ENCODE results near the gene EXOC4. TPM values are rescaled to one million over a fixed set of nuclear protein-coding genes. Genes with fewer than 3 reads are reported as not detected.
"Not testable (repeated sequence)": the region's sequence is repeated elsewhere in the genome, so short reads cannot be mapped to it uniquely, and the experiment has no call there.

Gene EXOC4
- total RNA-seq, 3 donors from 2014 or later, result 23.9 to 30.4 (median 26.0) TPM

DNA sequence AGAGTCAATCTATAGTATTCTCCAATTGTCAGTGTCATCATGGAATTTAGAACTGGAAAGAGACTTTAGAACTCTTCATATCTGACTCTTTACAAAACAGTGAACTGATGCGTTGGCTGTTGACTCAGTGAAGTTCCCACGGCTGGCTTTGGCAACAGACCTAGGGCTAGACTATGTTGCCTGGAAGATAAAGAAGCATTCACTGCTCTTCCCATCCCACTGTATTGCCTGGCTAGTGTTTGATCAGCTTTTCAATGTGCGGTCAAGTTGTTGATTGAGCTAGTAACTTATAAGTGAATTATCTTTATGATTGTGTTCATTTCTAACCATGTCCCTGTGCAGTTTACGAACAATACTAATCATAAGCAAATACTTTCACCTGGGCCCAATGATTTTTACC is 508.6 kb downstream of the EXOC4 start:
- ATAC-seq, result no peak
- Mint-ChIP-seq H3K36me3 (ENCODE audit: insufficient read depth) (peaks cover 13% of the 10 kb centered on the region), H3K4me1 (ENCODE audit: low read depth) (no peaks in the 10 kb centered on the region), H3K27me3 (ENCODE audit: low read depth) (no peaks in the 10 kb centered on the region), H3K4me3 (no peak overlapping the region), H3K9me3 (no peaks in the 10 kb centered on the region)
- no peak for DNase-seq

- H3K9me3 Mint-ChIP-seq, result no peaks in the 10 kb centered on the region
- ATAC-seq (no peak), DNase-seq (no peak)
- H3K36me3 Mint-ChIP-seq (ENCODE audit: insufficient read depth), result peaks cover 19% of the 10 kb centered on the region
- H3K4me3 Mint-ChIP-seq, result no peak overlapping the region
- H3K27me3 Mint-ChIP-seq (ENCODE audit: low read depth), result no peaks in the 10 kb centered on the region
- H3K4me1 Mint-ChIP-seq (ENCODE audit: low read depth), result no peaks in the 10 kb centered on the region
Measured at GRCh38 chr7:133763076-133763640, 510.3 kb downstream of the EXOC4 start.

DNA sequence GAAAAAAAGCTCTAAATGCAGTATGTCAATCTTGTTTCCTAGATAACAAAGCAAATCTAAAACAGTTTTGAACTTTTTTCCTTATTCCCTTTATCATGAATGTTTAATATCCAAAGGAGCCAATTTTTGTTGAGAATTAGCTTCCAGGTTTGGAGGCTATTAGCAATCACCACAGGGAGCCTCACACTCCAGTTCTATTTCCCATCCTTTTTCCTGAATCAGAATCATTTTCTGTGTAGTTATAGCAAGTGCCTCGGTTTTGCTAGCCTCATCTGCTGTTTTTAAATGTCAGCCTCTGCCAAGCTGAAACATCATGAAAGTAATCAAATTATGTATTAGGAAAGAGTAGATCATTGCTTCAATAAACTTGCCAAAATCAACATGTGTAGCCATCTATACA is 516.8 kb downstream of the EXOC4 start:
- ATAC-seq (no peak), DNase-seq (no peak)
- H3K36me3 Mint-ChIP-seq (ENCODE audit: insufficient read depth), result peaks cover 21% of the 10 kb centered on the region
- H3K27me3 Mint-ChIP-seq (ENCODE audit: low read depth), result no peaks in the 10 kb centered on the region
- no peaks in the 10 kb centered on the region for H3K4me1 Mint-ChIP-seq (ENCODE audit: low read depth)
- no peak overlapping the region for H3K4me3 Mint-ChIP-seq
- no peaks in the 10 kb centered on the region for H3K9me3 Mint-ChIP-seq

- DNase-seq, result no peak
- no peak for ATAC-seq
- Mint-ChIP-seq H3K36me3 (ENCODE audit: insufficient read depth) (peaks cover 20% of the 10 kb centered on the region), H3K9me3 (no peaks in the 10 kb centered on the region), H3K4me1 (ENCODE audit: low read depth) (no peaks in the 10 kb centered on the region), H3K27me3 (ENCODE audit: low read depth) (no peaks in the 10 kb centered on the region), H3K4me3 (no peak overlapping the region)
Measured at GRCh38 chr7:133770863-133771492, 518.1 kb downstream of the EXOC4 start.

GRCh38 chr7:133771788-133772419 is 519.0 kb downstream of the EXOC4 start:
- no peak overlapping the region for H3K4me3 Mint-ChIP-seq
- DNase-seq (no peak), ATAC-seq (no peak)
- peaks cover 13% of the 10 kb centered on the region for H3K36me3 Mint-ChIP-seq (ENCODE audit: insufficient read depth)
- H3K4me1 Mint-ChIP-seq (ENCODE audit: low read depth), result no peaks in the 10 kb centered on the region
- H3K9me3 Mint-ChIP-seq, result no peaks in the 10 kb centered on the region
- H3K27me3 Mint-ChIP-seq (ENCODE audit: low read depth), result no peaks in the 10 kb centered on the region

DNA sequence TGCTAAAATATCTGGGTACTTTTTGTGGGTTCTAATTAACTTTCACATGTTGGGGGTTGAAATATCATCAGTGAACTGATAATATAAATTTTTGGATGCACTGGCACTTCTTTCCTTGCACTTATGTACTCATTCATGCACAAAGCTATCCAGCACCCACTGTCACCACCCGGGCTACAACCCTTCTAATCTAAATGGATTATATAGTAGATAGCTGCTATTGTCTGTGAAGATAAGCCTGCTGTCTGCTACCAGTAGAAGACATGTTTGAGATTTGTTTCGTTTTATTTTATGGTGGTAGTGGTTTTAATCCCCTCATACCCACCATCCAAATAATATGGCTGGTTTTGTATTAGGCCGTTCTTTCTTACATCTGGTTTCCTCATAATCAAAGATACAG is 520.7 kb downstream of the EXOC4 start:
- Mint-ChIP-seq H3K36me3 (ENCODE audit: insufficient read depth) (peaks cover 10% of the 10 kb centered on the region), H3K9me3 (no peaks in the 10 kb centered on the region), H3K4me3 (no peak overlapping the region), H3K4me1 (ENCODE audit: low read depth) (no peaks in the 10 kb centered on the region), H3K27me3 (ENCODE audit: low read depth) (no peaks in the 10 kb centered on the region)
- DNase-seq (no peak), ATAC-seq (no peak)

GRCh38 chr7:133775201-133775600 is 522.3 kb downstream of the EXOC4 start:
- Mint-ChIP-seq H3K9me3 (no peaks in the 10 kb centered on the region), H3K4me3 (no peak overlapping the region), H3K4me1 (ENCODE audit: low read depth) (no peaks in the 10 kb centered on the region), H3K27me3 (ENCODE audit: low read depth) (no peaks in the 10 kb centered on the region), H3K36me3 (ENCODE audit: insufficient read depth) (peaks cover 11% of the 10 kb centered on the region)
- DNase-seq, result no peak
- ATAC-seq, result no peak

DNA sequence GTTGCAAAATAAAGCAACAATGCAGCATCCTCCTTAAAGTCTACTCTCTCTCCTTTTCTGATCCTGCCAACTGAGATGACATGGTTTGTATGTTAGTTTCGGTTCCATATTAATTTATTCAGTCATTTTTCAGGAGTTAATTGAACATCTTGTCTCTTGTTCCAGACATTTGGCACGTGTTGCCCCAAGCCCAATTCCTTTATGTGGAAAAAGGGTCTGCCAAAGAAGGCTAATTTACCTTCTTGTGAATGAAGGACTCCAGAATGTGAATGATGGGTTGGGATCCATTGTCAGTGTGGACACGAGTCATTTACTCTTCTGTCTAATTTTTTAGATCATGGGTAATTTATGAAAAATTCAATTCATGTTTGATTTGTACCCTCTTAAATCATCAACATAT is 523.4 kb downstream of the EXOC4 start:
- ATAC-seq, result no peak
- Mint-ChIP-seq H3K4me1 (ENCODE audit: low read depth) (no peaks in the 10 kb centered on the region), H3K27me3 (ENCODE audit: low read depth) (no peaks in the 10 kb centered on the region), H3K36me3 (ENCODE audit: insufficient read depth) (peaks cover 11% of the 10 kb centered on the region), H3K9me3 (no peaks in the 10 kb centered on the region), H3K4me3 (no peak overlapping the region)
- no peak for DNase-seq

DNA sequence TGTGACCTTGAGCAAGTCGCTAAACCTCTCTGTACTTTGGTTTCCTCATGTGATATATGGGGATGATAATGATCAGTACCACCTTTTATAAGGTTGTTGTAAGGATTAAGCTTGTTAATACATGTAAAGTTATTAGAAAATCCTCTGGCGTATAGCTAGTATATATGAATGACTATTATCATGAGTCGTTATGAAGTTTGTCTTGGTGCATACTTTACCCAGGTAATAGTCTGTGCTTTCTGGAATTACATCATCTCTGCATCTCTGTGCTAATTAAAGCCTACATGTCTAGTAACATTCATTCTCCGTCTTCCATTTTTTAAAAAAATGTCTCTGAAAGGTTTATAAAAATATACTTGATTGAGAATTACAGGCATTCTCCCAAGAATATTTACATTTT is 524.8 kb downstream of the EXOC4 start:
- DNase-seq (no peak), ATAC-seq (no peak)
- no peak overlapping the region for H3K4me3 Mint-ChIP-seq
- H3K36me3 Mint-ChIP-seq (ENCODE audit: insufficient read depth), result peaks cover 13% of the 10 kb centered on the region
- H3K4me1 Mint-ChIP-seq (ENCODE audit: low read depth), result no peaks in the 10 kb centered on the region
- no peaks in the 10 kb centered on the region for H3K9me3 Mint-ChIP-seq
- no peaks in the 10 kb centered on the region for H3K27me3 Mint-ChIP-seq (ENCODE audit: low read depth)

- peaks cover 14% of the 10 kb centered on the region for H3K36me3 Mint-ChIP-seq (ENCODE audit: insufficient read depth)
- no peaks in the 10 kb centered on the region for H3K9me3 Mint-ChIP-seq
Measured at GRCh38 chr7:133778472-133778871, 525.6 kb downstream of the EXOC4 start.

DNA sequence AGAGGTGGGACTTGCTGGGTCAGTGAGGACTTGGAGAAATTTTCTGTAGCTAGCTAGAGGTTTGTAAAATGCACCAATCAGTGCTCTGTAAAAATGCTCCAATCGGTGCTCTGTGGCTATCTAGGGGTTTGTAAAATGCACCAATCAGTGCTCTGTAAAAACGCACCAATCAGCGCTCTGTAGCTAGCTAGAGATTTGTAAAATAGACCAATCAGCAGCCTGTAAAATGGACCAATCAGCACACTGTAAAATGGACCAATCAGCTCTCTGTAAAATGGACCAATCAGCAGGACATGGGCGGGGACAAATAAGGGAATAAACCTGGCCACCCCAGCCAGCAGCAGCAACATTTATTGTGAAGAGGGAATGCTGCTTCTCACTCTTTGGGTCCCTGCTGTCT is 526.7 kb downstream of the EXOC4 start:
- H3K36me3 Mint-ChIP-seq (ENCODE audit: insufficient read depth), result peaks cover 17% of the 10 kb centered on the region
- H3K4me1 Mint-ChIP-seq (ENCODE audit: low read depth); H3K4me3 Mint-ChIP-seq; H3K27me3 Mint-ChIP-seq (ENCODE audit: low read depth); ATAC-seq; DNase-seq; H3K9me3 Mint-ChIP-seq: not testable (repeated sequence)

More at GRCh38 chr7:133778472-133778871, 525.6 kb downstream of the EXOC4 start:
- Mint-ChIP-seq H3K4me3 (no peak overlapping the region), H3K4me1 (ENCODE audit: low read depth) (no peaks in the 10 kb centered on the region), H3K27me3 (ENCODE audit: low read depth) (no peaks in the 10 kb centered on the region)
- ATAC-seq (no peak), DNase-seq (no peak)

DNA sequence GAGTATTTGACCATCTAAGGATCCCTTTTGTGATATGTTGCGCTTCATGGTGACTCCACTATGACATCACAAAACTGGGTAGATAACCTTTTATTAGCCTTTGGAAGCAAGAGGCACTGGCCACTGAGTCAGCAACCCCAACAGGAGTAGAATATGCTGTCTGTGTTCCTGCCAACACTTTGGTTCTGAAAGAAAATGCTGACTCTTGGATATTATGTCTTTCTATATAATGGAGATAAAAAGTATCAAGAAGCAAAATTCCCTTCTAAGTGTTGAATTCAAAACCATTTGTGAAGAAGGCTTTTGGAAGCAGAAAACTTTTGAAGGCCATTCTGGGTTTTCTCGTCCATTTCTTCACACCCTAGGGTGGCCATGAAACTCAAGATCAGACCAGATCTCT is 528.0 kb downstream of the EXOC4 start:
- Mint-ChIP-seq H3K9me3 (no peaks in the 10 kb centered on the region), H3K4me1 (ENCODE audit: low read depth) (no peaks in the 10 kb centered on the region), H3K27me3 (ENCODE audit: low read depth) (no peaks in the 10 kb centered on the region), H3K4me3 (no peak overlapping the region), H3K36me3 (ENCODE audit: insufficient read depth) (peaks cover 22% of the 10 kb centered on the region)
- DNase-seq (no peak), ATAC-seq (no peak)

DNA sequence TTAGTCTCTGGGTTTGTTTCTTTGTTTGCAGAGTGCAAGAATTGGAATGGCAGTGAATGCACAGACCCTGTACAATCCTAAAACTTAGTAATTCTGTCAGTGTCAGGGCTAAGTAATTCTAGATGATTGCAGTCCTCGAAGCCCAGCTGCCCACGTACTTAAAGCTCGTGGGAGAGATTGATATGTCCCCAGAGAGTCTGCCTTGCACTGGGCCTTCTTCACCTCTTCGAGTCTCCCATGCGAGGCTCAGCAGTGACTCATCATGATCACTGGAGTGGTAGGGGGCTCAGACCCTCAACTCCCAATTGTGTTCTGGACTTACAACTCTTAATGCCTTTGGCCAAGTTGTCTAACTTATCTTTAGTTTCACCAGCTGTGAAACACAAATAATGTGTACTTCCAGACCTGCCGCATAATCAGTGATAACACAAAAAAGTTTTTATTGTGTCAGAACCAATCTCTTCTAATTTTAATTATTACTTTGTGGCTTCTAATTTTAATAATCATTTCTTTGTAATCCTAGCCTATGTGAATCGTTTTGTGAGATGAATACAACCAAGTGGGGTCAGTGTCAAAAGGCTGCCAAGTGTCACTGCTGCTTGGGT is 528.7 kb downstream of the EXOC4 start:
- DNase-seq (no peak), ATAC-seq (no peak)
- no peaks in the 10 kb centered on the region for H3K27me3 Mint-ChIP-seq (ENCODE audit: low read depth)
- H3K4me3 Mint-ChIP-seq, result no peak overlapping the region
- no peaks in the 10 kb centered on the region for H3K4me1 Mint-ChIP-seq (ENCODE audit: low read depth)
- peaks cover 24% of the 10 kb centered on the region for H3K36me3 Mint-ChIP-seq (ENCODE audit: insufficient read depth)
- H3K9me3 Mint-ChIP-seq, result no peaks in the 10 kb centered on the region

DNA sequence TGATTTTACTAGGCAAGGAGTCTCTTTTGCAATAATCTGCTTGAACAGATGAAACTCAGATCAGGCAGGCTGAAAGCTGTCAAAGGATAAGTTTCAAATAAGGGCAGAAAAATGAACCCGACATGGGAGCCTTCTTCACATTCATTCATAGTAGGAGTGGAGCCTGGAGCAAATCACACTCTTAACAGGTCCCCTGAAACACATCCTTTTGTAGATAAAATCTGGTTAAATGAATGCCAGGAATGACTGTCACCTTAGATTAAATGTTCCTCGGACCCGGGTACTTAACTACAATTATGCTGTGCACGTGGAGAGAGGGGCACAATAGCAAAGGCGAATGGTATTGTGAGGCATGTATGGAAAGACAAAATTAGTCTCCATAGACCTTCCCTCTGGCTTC is 529.6 kb downstream of the EXOC4 start:
- Mint-ChIP-seq H3K4me3 (no peak overlapping the region), H3K27me3 (ENCODE audit: low read depth) (no peaks in the 10 kb centered on the region), H3K4me1 (ENCODE audit: low read depth) (no peaks in the 10 kb centered on the region), H3K9me3 (no peaks in the 10 kb centered on the region), H3K36me3 (ENCODE audit: insufficient read depth) (peaks cover 24% of the 10 kb centered on the region)
- ATAC-seq (no peak), DNase-seq (no peak)

GRCh38 chr7:133783276-133783675 is 530.4 kb downstream of the EXOC4 start:
- H3K9me3 Mint-ChIP-seq, result no peaks in the 10 kb centered on the region
- ATAC-seq (no peak), DNase-seq (no peak)
- H3K36me3 Mint-ChIP-seq (ENCODE audit: insufficient read depth), result peaks cover 23% of the 10 kb centered on the region
- no peak overlapping the region for H3K4me3 Mint-ChIP-seq
- H3K27me3 Mint-ChIP-seq (ENCODE audit: low read depth), result no peaks in the 10 kb centered on the region
- no peaks in the 10 kb centered on the region for H3K4me1 Mint-ChIP-seq (ENCODE audit: low read depth)

Measured in activated T-cell treated with anti-CD3 and anti-CD28 coated beads, Interleukin-2, amount 50 U/mL, for 4 hours (primary cell).